WTC11 (cell line): Measurements from ENCODE around the gene MEIS2. TPM values are rescaled to one million over a fixed set of nuclear protein-coding genes. Genes with fewer than 3 reads are reported as not detected.

Experiments
- ATAC-seq: fragments of 200-7000 bp; cut with Tn5 transposase; 2 replicates; pipeline ENCODE4 v1.10.0; 2021; ENCODE audit warnings: mild to moderate bottlenecking, moderate library complexity
- CTCF ChIA-PET: fragments of 300-600 bp; sonication (Branson Sonifier 250); formaldehyde crosslinking; loops from one replicate; lab custom pipeline; 2021; ENCODE audit warnings: antibody characterized with exemption; lab: Charles Lee
- POLR2A ChIA-PET: fragments of 350-600 bp; sonication (Branson Sonifier 250); formaldehyde crosslinking; loops from one replicate; lab custom pipeline; 2021; ENCODE audit warnings: antibody characterized with exemption; lab: Charles Lee
- DNase-seq: peaks from one replicate; pipeline ENCODE4 v3.0.0; 2021; ENCODE audit warnings: low spot score
- H3K27ac Mint-ChIP-seq: 2 replicates; pipeline ENCODE4 v1.8.0; 2021; ENCODE audit warnings: mixed read lengths
- H3K27me3 Mint-ChIP-seq: 2 replicates; pipeline ENCODE4 v1.8.0; 2021; ENCODE audit warnings: low read depth, mild to moderate bottlenecking, moderate library complexity, mixed read lengths
- H3K36me3 Mint-ChIP-seq: 2 replicates; pipeline ENCODE4 v1.8.0; 2021; ENCODE audit warnings: mixed read lengths
- H3K4me1 Mint-ChIP-seq: 2 replicates; pipeline ENCODE4 v1.8.0; 2022; ENCODE audit warnings: mixed read lengths
- H3K4me3 Mint-ChIP-seq: 2 replicates; pipeline ENCODE4 v1.8.0; 2021; ENCODE audit warnings: mild to moderate bottlenecking, moderate library complexity, mixed read lengths
- H3K9me3 Mint-ChIP-seq: 2 replicates; pipeline ENCODE4 v1.8.0; 2021; ENCODE audit warnings: mixed read lengths
- GRHL2 ChIP-seq: fragments of 250-450 bp; sonication (Bioruptor Pico); IDR thresholded peaks from 2 replicates; pipeline ENCODE4 v1.8.0; 2022; ENCODE audit warnings: mild to moderate bottlenecking, moderate library complexity; ENCODE audit not compliant: insufficient replicate concordance, severe bottlenecking
- GTF2I ChIP-seq: fragments of 250-450 bp; sonication (Bioruptor Pico); conservative IDR thresholded peaks from 2 replicates; pipeline ENCODE4 v1.4.0; 2021; ENCODE audit warnings: mild to moderate bottlenecking
- IRF2 ChIP-seq: sonication (generic); formaldehyde crosslinking; IDR thresholded peaks from 2 replicates; pipeline ENCODE4 v1.8.0; 2022; ENCODE audit warnings: low read depth, missing genetic modification reagents, borderline replicate concordance
- PRRX2 ChIP-seq: fragments of 250-450 bp; sonication (Bioruptor Pico); IDR thresholded peaks from 2 replicates; pipeline ENCODE4 v1.8.0; 2021; ENCODE audit warnings: mild to moderate bottlenecking
- RORB ChIP-seq: fragments of 250-450 bp; sonication (Bioruptor Pico); IDR thresholded peaks from 2 replicates; pipeline ENCODE4 v1.9.0; 2021; ENCODE audit warnings: mild to moderate bottlenecking
- SMAD4 ChIP-seq: sonication (generic); formaldehyde crosslinking; IDR thresholded peaks from 2 replicates; pipeline ENCODE4 v1.8.0; 2022; ENCODE audit warnings: mild to moderate bottlenecking, missing genetic modification reagents
- SOX15 ChIP-seq: fragments of 250-450 bp; sonication (Bioruptor Pico); IDR thresholded peaks from 2 replicates; pipeline ENCODE4 v1.9.0; 2021; ENCODE audit warnings: mild to moderate bottlenecking
- SP1 ChIP-seq: sonication (generic); formaldehyde crosslinking; conservative IDR thresholded peaks from 2 replicates; pipeline ENCODE4 v1.8.1; 2022; ENCODE audit warnings: missing genetic modification reagents
- ZNF396 ChIP-seq: fragments of 250-450 bp; sonication (Bioruptor Pico); IDR thresholded peaks from 2 replicates; pipeline ENCODE4 v1.8.0; 2021; ENCODE audit warnings: mild to moderate bottlenecking, moderate library complexity, borderline replicate concordance
- total RNA-seq: library from RNA; stranded (reverse); gene quantifications from 3 replicates; pipeline ENCODE4 v1.2.3, GENCODE V29; 2021
- TF ChIP-seq, protein P1 (sequence below): sonication (generic); formaldehyde crosslinking; IDR thresholded peaks from 2 replicates; pipeline ENCODE4 v1.8.1; 2023; ENCODE audit warnings: mild to moderate bottlenecking, missing genetic modification reagents
- TF ChIP-seq, protein P2 (sequence below): sonication (generic); formaldehyde crosslinking; IDR thresholded peaks from 2 replicates; pipeline ENCODE4 v1.8.1; 2023; ENCODE audit warnings: mild to moderate bottlenecking, missing genetic modification reagents, borderline replicate concordance
- TF ChIP-seq, protein P3 (sequence below): sonication (generic); formaldehyde crosslinking; IDR thresholded peaks from 2 replicates; pipeline ENCODE4 v1.8.1; 2022; ENCODE audit warnings: mild to moderate bottlenecking, moderate library complexity, missing genetic modification reagents
- TF ChIP-seq, protein P4 (sequence below): fragments of 250-450 bp; sonication (Bioruptor Pico); IDR thresholded peaks from 2 replicates; pipeline ENCODE4 v1.9.0; 2021; ENCODE audit warnings: moderate library complexity, mild to moderate bottlenecking, inconsistent platforms, borderline replicate concordance
- TF ChIP-seq, protein P5 (sequence below): sonication (generic); formaldehyde crosslinking; IDR thresholded peaks from 2 replicates; pipeline ENCODE4 v1.8.0; 2022; ENCODE audit warnings: mild to moderate bottlenecking, missing genetic modification reagents
- TF ChIP-seq, protein P6 (sequence below): fragments of 250-450 bp; sonication (Bioruptor Pico); conservative IDR thresholded peaks from 2 replicates; pipeline ENCODE4 v1.9.0; 2021; ENCODE audit warnings: mild to moderate bottlenecking
- TF ChIP-seq, protein P7 (sequence below): sonication (generic); formaldehyde crosslinking; IDR thresholded peaks from 2 replicates; pipeline ENCODE4 v1.8.1; 2023; ENCODE audit warnings: mild to moderate bottlenecking, missing genetic modification reagents
- TF ChIP-seq, protein P8 (sequence below): fragments of 250-450 bp; sonication (Bioruptor Pico); IDR thresholded peaks from 2 replicates; pipeline ENCODE4 v1.9.0; 2021; ENCODE audit warnings: mild to moderate bottlenecking

MEIS2 gene
- total RNA-seq, 1 experiment from 2014 or later = 0.57 TPM

DNA sequence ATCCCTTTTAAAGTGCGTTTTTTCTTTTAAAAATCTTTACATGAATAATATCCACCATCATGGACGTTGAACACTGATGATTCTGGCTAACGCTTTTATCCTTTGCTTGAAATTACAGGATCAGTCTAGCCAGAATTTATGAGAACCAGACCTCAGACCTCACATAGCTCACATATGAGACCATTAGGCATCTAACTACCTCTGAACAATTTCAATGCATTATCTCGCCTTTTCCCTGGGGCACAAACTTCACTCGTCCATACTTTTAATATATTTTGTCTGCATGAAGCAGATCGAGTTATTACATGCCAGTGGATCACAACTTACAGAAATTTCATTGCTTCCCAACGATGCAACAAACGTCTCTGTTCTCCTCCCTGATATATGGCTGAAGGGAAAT, 105.6 kb downstream of the MEIS2 start:
- Mint-ChIP-seq H3K4me3 (no peak overlapping the region), H3K36me3 (no peaks in the 10 kb centered on the region), H3K27me3 (no peaks in the 10 kb centered on the region), H3K9me3 (no peaks in the 10 kb centered on the region), H3K27ac (no peak overlapping the region), H3K4me1 (peaks cover 4% of the 10 kb centered on the region; the same call in 1 of the 2 replicates)
- no peak for TF ChIP-seq GTF2I (CRISPR knock-in tag)
- TF ChIP-seq SP1 (CRISPR knock-in tag) = no peak
- TF ChIP-seq, protein P1, sequence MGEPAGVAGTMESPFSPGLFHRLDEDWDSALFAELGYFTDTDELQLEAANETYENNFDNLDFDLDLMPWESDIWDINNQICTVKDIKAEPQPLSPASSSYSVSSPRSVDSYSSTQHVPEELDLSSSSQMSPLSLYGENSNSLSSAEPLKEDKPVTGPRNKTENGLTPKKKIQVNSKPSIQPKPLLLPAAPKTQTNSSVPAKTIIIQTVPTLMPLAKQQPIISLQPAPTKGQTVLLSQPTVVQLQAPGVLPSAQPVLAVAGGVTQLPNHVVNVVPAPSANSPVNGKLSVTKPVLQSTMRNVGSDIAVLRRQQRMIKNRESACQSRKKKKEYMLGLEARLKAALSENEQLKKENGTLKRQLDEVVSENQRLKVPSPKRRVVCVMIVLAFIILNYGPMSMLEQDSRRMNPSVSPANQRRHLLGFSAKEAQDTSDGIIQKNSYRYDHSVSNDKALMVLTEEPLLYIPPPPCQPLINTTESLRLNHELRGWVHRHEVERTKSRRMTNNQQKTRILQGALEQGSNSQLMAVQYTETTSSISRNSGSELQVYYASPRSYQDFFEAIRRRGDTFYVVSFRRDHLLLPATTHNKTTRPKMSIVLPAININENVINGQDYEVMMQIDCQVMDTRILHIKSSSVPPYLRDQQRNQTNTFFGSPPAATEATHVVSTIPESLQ = no peak
- TF ChIP-seq, protein P2, sequence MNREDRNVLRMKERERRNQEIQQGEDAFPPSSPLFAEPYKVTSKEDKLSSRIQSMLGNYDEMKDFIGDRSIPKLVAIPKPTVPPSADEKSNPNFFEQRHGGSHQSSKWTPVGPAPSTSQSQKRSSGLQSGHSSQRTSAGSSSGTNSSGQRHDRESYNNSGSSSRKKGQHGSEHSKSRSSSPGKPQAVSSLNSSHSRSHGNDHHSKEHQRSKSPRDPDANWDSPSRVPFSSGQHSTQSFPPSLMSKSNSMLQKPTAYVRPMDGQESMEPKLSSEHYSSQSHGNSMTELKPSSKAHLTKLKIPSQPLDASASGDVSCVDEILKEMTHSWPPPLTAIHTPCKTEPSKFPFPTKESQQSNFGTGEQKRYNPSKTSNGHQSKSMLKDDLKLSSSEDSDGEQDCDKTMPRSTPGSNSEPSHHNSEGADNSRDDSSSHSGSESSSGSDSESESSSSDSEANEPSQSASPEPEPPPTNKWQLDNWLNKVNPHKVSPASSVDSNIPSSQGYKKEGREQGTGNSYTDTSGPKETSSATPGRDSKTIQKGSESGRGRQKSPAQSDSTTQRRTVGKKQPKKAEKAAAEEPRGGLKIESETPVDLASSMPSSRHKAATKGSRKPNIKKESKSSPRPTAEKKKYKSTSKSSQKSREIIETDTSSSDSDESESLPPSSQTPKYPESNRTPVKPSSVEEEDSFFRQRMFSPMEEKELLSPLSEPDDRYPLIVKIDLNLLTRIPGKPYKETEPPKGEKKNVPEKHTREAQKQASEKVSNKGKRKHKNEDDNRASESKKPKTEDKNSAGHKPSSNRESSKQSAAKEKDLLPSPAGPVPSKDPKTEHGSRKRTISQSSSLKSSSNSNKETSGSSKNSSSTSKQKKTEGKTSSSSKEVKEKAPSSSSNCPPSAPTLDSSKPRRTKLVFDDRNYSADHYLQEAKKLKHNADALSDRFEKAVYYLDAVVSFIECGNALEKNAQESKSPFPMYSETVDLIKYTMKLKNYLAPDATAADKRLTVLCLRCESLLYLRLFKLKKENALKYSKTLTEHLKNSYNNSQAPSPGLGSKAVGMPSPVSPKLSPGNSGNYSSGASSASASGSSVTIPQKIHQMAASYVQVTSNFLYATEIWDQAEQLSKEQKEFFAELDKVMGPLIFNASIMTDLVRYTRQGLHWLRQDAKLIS (CRISPR knock-in tag) = no peak
- no peak for TF ChIP-seq GRHL2 (CRISPR knock-in tag)
- TF ChIP-seq, protein P3, sequence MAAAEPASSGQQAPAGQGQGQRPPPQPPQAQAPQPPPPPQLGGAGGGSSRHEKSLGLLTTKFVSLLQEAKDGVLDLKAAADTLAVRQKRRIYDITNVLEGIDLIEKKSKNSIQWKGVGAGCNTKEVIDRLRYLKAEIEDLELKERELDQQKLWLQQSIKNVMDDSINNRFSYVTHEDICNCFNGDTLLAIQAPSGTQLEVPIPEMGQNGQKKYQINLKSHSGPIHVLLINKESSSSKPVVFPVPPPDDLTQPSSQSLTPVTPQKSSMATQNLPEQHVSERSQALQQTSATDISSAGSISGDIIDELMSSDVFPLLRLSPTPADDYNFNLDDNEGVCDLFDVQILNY (CRISPR knock-in tag) = no peak
- TF ChIP-seq, protein P4, sequence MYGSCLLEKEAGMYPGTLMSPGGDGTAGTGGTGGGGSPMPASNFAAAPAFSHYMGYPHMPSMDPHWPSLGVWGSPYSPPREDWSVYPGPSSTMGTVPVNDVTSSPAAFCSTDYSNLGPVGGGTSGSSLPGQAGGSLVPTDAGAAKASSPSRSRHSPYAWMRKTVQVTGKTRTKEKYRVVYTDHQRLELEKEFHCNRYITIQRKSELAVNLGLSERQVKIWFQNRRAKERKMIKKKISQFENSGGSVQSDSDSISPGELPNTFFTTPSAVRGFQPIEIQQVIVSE (CRISPR knock-in tag) = no peak
- TF ChIP-seq, protein P5, sequence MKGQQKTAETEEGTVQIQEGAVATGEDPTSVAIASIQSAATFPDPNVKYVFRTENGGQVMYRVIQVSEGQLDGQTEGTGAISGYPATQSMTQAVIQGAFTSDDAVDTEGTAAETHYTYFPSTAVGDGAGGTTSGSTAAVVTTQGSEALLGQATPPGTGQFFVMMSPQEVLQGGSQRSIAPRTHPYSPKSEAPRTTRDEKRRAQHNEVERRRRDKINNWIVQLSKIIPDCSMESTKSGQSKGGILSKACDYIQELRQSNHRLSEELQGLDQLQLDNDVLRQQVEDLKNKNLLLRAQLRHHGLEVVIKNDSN (CRISPR knock-in tag) = no peak
- no peak for TF ChIP-seq SMAD4
- TF ChIP-seq SOX15 (CRISPR knock-in tag) = no peak
- TF ChIP-seq, protein P6, sequence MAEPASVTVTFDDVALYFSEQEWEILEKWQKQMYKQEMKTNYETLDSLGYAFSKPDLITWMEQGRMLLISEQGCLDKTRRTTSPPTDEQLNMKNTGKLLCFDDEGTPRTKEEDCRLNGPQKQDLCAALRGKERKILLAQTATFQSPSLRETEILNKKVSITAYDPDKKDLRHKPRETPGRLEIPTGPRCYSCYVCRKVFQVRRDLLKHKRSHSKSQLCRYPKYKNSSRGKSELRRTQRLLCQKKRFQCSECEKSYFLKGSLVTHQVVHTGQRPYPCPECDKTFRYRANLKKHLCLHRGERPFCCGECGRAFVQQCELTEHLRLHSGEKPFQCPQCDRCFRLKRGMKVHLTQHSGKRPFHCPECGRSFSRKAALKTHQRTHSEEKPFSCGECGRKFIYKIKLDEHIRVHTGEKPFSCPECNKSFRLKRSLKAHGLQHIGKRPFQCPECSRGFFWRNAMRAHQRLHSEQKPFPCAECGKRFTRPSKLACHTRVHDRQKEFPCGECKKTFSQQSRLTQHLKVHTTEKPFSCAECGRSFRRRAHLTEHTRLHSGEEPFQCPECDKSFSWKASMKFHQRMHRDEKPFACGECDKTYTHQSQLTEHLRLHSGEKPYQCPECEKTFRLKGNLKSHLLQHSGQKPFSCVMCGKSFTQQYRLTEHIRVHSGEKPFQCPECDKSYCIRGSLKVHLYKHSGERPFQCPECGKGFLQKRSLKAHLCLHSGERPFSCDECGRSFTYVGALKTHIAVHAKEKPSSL (CRISPR knock-in tag) = no peak
- TF ChIP-seq, protein P7, sequence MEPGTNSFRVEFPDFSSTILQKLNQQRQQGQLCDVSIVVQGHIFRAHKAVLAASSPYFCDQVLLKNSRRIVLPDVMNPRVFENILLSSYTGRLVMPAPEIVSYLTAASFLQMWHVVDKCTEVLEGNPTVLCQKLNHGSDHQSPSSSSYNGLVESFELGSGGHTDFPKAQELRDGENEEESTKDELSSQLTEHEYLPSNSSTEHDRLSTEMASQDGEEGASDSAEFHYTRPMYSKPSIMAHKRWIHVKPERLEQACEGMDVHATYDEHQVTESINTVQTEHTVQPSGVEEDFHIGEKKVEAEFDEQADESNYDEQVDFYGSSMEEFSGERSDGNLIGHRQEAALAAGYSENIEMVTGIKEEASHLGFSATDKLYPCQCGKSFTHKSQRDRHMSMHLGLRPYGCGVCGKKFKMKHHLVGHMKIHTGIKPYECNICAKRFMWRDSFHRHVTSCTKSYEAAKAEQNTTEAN (CRISPR knock-in tag) = no peak
- no peak for ATAC-seq
- ChIA-PET POLR2A (no interaction called here), CTCF (interaction anchor here (0.5 kb wide), 1 partner anchor 298 kb away, joined by 4 read pairs; no protein-coding TSS in a partner anchor)
- DNase-seq = no peak

DNA sequence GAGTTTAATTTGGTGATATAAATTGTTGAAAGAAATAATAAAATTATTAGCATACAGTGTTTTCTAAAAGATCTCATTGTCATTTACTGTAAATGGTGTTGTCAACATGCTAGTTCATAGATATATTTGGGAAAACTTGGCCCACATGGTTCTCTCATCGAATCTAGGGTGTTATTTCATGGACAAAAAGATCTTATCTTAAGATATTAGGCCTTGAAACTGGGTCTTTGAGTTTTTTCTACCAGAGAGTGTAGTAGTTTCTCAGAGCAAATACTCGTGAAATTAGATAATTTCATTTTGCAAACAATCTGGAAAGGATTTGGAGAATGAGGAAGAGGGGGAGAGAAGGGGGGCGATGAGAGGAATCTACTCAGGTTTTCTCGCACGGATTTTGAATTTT, 107.9 kb downstream of the MEIS2 start:
- POLR2A ChIA-PET = no interaction called here
- CTCF ChIA-PET = no interaction called here
- Mint-ChIP-seq H3K27ac (no peak overlapping the region), H3K9me3 (no peaks in the 10 kb centered on the region), H3K4me3 (no peak overlapping the region), H3K4me1 (peaks cover 4% of the 10 kb centered on the region; the same call in 1 of the 2 replicates), H3K27me3 (no peaks in the 10 kb centered on the region), H3K36me3 (no peaks in the 10 kb centered on the region)
- TF ChIP-seq PRRX2 (CRISPR knock-in tag) (no peak), IRF2 (CRISPR knock-in tag) (no peak), ZNF396 (CRISPR knock-in tag) (no peak), RORB (CRISPR knock-in tag) (no peak), SOX15 (CRISPR knock-in tag) (no peak)
- TF ChIP-seq, protein P8, sequence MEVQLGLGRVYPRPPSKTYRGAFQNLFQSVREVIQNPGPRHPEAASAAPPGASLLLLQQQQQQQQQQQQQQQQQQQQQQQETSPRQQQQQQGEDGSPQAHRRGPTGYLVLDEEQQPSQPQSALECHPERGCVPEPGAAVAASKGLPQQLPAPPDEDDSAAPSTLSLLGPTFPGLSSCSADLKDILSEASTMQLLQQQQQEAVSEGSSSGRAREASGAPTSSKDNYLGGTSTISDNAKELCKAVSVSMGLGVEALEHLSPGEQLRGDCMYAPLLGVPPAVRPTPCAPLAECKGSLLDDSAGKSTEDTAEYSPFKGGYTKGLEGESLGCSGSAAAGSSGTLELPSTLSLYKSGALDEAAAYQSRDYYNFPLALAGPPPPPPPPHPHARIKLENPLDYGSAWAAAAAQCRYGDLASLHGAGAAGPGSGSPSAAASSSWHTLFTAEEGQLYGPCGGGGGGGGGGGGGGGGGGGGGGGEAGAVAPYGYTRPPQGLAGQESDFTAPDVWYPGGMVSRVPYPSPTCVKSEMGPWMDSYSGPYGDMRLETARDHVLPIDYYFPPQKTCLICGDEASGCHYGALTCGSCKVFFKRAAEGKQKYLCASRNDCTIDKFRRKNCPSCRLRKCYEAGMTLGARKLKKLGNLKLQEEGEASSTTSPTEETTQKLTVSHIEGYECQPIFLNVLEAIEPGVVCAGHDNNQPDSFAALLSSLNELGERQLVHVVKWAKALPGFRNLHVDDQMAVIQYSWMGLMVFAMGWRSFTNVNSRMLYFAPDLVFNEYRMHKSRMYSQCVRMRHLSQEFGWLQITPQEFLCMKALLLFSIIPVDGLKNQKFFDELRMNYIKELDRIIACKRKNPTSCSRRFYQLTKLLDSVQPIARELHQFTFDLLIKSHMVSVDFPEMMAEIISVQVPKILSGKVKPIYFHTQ = no peak
- no peak for ATAC-seq
- DNase-seq = no peak
